GM19240 (cell line): Measurements from ENCODE around the gene ZNF175.

Experiments
- DNase-seq: peaks from one replicate; pipeline ENCODE4 v3.0.0; 2011; ENCODE audit warnings: low spot score; ENCODE audit not compliant: insufficient read length

The ZNF175 gene

GRCh38 chr19:51570962-51571575 lies at the start of gene ZNF175:
Gene ZNF175, plus strand, starts transcription at chr19:51571283. Its CDS starts 2,047 bp downstream, at chr19:51573330.
- DNase-seq = no peak

- no peak for DNase-seq
These were observed 49.7 kb upstream of the ZNF175 start for GRCh38 chr19:51521357-51521756.

GRCh38 chr19:51521781-51522180 lies 49.3 kb upstream of the ZNF175 start:
- DNase-seq = no peak

GRCh38 chr19:51524666-51525264 lies 46.3 kb upstream of the ZNF175 start:
- DNase-seq = no peak

- DNase-seq = no peak
These were observed 45.4 kb upstream of the ZNF175 start for GRCh38 chr19:51525651-51526050.

- DNase-seq = no peak
These were observed 41.8 kb upstream of the ZNF175 start for GRCh38 chr19:51529301-51529700.

GRCh38 chr19:51530616-51531015 lies 40.5 kb upstream of the ZNF175 start:
- no peak for DNase-seq

GRCh38 chr19:51531349-51532315 lies 39.5 kb upstream of the ZNF175 start, which contains the start of gene SIGLEC6:
Gene SIGLEC6, minus strand, starts transcription at chr19:51531670. Its CDS starts 22 bp downstream, at chr19:51531648.
- DNase-seq = no peak

- DNase-seq = no peak
These were observed 35.5 kb upstream of the ZNF175 start for GRCh38 chr19:51535535-51535934.

- no peak for DNase-seq
These were observed 31.2 kb upstream of the ZNF175 start for GRCh38 chr19:51539821-51540366.

GRCh38 chr19:51541458-51542357 lies 29.4 kb upstream of the ZNF175 start:
- no peak for DNase-seq

GRCh38 chr19:51542699-51543098 lies 28.4 kb upstream of the ZNF175 start:
- DNase-seq = no peak

GRCh38 chr19:51544038-51544437 lies 27.0 kb upstream of the ZNF175 start:
- DNase-seq = no peak

GRCh38 chr19:51546107-51546649 lies 24.9 kb upstream of the ZNF175 start:
- no peak for DNase-seq

GRCh38 chr19:51546650-51547396 lies 24.3 kb upstream of the ZNF175 start:
- no peak for DNase-seq

- DNase-seq = no peak
These were observed 23.5 kb upstream of the ZNF175 start for GRCh38 chr19:51547397-51548212.

GRCh38 chr19:51548213-51548651 lies 22.9 kb upstream of the ZNF175 start:
- DNase-seq = no peak

- no peak for DNase-seq
These were observed 22.2 kb upstream of the ZNF175 start for GRCh38 chr19:51548891-51549305.
